Measurements from ENCODE around the gene SRGAP1.

- TF ChIP-seq ATF2 (tag by site-specific recombination; IDR thresholded peaks at IDR 0.05; ENCODE audit: low read depth), result no peak
- no peak for TF ChIP-seq ELK4 (IDR thresholded peaks at IDR 0.05; ENCODE audit: borderline replicate concordance, low read depth, low read length)
- TF ChIP-seq ZNF776 (tag by site-specific recombination; IDR thresholded peaks at IDR 0.05; ENCODE audit: borderline replicate concordance), result no peak
These were observed 330.9 kb downstream of the SRGAP1 start for GRCh38 chr12:64175254-64175945.
